ENCODE measurements around the gene RAPH1.

Gene RAPH1

DNA sequence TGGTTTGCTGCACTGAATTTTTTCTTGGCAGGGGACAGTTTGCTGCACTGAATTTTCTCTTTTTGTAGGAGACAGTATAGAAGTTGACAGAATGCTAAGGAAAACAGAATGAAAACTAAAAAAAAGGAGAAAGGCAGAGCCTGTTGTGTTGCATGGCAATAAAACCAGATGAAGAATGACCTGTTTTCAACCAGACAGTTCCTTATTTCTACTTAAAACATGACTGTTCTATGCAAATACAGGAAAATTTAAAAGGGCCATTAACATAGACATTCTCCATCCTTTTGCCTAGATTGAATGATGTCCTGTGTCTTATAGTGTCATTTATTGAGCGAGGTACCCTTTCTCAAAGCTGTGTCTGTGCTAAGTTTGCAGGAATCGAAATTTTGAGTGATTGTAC is 173.6 kb downstream of the RAPH1 start:
- no peak for DNase-seq (ENCODE audit: low read depth)

- no peak for DNase-seq (ENCODE audit: low read depth)
Observed at GRCh38 chr2:203360833-203361430, 174.2 kb downstream of the RAPH1 start.

- no peak for DNase-seq (ENCODE audit: low read depth)
Observed at GRCh38 chr2:203359450-203359849, 175.7 kb downstream of the RAPH1 start.

- DNase-seq (ENCODE audit: low read depth), result no peak
Observed at GRCh38 chr2:203354966-203355365, 180.1 kb downstream of the RAPH1 start.

GRCh38 chr2:203352604-203353255 is 182.4 kb downstream of the RAPH1 start:
- DNase-seq (ENCODE audit: low read depth), result no peak

- DNase-seq (ENCODE audit: low read depth), result no peak
Observed at GRCh38 chr2:203347375-203347774, 187.7 kb downstream of the RAPH1 start.

DNA sequence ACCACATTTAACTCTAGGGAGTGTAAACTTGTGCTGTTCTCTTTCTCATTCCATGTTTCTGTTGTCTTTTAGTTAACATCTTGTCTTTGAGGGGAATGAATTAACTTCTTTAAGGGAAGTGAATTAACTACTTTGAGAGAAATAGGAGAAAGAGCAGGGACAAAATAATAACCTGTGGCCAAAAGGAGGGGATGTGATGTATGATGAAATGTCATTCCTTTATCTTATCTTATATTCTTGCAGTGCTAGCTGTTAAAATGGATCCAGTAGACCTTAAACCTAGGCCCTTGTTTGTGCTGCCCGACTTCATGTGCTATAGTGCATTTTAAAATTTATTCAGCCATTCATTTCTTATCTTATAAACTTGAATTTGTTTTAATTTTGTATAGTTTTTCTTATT is 188.5 kb downstream of the RAPH1 start:
- no peak for DNase-seq (ENCODE audit: low read depth)

DNA sequence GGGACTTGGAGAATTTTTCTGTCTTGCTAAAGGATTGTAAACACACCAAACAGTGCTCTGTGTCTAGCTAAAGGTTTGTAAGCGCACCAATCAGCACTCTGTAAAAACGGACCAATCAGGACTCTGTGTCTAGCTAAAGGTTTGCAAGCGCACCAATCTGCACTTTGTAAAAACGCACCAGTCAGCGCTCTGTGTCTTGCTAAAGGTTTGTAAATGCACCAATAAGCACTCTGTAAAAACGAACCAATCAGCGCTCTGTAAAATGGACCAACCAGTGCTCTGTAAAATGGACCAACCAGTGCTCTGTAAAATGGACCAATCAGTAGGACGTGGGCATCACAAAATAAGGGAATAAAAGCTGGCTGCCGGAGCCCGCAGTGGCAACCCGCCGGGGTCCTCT is 190.4 kb downstream of the RAPH1 start:
- no peak for DNase-seq (ENCODE audit: low read depth)
